Measurements from ENCODE around the gene CMTM8. TPM values are rescaled to one million over a fixed set of nuclear protein-coding genes. Genes with fewer than 3 reads are reported as not detected.

The CMTM8 gene
- total RNA-seq, 1 donor from 2014 or later, result 0.41 TPM

DNA sequence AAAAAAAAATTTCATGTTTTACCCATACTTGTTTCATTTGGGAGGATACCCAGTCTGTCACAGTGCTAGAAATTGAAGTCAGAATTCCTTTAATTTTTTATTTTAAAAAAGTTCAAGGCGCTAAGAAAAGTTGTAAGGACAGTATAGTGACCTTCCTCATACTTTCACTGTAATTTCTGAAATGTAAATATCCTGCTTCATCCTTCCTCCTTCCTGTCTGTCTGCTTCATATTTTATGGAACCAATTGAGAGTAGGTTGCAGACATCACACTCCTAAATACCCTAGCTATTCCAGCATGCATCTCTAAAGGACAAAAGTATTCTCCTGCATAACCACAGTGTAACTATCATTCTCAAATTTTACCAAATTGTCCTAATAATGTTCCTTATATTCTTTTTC is 35.8 kb downstream of the CMTM8 start:
- no peak for DNase-seq (ENCODE audit: low spot score in 2 of 2)
- no peak for FAIRE-seq

DNA sequence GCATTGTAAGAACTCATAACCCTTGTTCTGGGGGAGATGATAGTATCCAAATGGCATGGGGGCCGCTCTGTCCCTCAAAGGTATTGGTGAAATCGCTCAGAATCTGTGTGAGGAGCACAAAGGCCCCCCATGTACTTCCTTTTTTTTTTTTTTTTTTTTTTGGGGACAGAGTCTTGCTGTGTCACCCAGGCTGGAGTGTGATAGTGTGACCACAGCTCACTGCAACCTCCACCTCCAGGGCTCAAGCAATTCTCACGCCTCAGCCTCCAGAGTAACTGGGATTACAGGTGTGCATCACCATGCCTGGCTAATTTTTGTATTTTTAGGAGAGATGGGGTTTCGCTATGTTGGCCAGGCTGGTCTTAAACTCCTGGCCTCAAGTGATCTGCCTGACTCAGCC is 37.0 kb downstream of the CMTM8 start:
- DNase-seq (ENCODE audit: low spot score in 2 of 2), result no peak
- no peak for FAIRE-seq

DNA sequence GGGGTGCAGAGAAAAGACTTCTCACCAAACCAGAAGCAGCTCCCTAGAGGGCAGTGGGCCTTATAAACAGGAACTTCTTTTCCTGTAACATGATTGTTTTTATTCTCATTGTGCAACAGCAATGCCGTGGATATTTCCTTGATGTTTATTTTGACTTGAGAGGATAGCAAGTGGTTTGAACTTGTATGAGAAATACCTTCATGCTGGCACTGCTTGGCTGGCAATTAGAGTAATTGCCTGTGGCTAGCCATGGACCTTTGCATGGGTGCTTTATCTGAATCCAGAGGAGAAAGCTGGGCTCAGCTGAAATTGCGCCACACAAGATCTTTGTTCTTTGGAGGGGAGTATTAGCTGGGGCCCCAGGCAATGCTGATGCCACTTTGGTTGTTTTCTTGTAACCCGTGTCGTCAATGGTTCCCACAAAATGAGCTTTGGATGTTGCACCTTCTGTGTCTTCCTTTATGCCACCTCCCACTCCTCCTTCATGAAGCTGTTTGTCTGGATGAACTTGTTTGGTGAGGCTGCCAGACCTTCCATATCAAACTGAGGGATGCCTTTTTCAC is 37.9 kb downstream of the CMTM8 start:
- no peak for FAIRE-seq
- DNase-seq (ENCODE audit: low spot score in 2 of 2), result no peak

DNA sequence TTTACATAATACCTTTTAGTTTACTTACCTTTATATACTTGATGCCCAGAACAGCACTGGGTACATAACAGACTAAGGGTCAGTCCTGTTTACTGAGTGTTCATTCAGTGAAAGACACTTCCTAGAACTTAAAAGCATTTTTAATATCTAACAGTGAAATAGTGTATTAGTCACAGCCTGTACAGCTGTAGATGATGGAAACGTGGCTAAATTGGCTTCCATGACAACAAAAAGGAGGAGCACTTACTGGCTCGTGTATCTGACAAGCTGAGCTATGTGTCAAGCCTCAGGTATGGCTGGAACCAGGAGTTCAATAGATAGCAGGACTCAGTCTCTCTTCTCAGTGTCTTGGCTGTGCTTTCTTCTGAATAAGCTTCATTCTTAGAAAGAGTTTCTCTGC is 40.2 kb downstream of the CMTM8 start:
- FAIRE-seq, result no peak
- DNase-seq (ENCODE audit: low spot score in 2 of 2), result no peak

DNA sequence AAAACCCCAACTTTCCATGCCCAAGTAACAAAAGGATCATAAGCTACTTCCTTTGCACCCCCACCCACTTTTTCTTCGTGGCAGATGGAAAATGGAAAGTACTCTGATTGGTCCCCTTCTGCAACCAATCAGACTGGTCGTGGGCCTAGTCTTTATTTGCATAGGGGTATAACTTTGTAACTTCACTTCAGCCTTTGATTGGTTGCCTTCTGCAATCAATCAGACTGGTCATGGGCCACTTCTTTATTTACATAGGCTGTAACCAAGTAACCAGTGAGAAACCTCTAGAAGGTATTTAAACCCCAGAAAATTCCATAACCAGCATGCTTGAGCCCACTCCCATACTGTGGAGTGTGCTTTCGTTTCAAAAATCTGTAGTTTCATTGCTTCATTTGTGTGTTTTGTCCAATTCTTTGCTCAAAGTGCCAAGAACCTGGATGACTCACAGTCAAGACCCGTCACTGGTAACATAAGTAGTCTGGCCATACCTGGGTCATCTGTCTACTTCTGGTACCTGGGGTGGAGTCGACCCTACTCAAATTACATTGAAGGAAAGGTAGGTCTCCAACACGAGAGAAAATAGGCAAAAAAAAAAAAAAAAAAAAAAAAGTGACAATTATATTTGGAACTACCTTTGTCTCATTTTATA is 41.9 kb downstream of the CMTM8 start:
- no peak for DNase-seq (ENCODE audit: low spot score in 2 of 2)
- no peak for FAIRE-seq

DNA sequence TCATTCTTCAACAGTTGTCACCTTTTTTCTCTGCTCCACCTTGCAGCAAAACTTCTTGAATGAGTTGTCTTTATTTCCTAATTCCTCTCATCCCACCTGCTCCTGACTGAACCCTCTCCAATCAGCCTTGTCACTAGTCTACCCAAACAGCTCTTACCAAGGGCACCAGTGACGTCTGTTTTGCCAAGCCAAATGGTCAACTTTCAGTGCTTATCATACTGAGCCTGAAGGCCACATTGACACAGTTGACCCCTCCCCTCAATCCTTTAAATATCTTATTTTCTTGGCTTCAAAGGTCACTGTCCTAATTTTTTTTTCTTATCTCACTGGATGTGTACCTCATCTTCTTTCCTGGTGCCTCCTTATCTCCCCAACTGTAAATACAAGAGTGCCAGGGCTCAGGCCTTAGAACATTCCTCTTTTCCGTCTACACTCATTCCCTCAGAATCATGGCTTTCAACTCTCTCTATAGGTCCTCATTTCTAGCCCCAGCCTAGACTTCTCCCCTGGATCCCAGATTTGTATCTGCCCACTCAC is 43.2 kb downstream of the CMTM8 start:
- no peak for FAIRE-seq
- no peak for DNase-seq (ENCODE audit: low spot score in 2 of 2)

DNA sequence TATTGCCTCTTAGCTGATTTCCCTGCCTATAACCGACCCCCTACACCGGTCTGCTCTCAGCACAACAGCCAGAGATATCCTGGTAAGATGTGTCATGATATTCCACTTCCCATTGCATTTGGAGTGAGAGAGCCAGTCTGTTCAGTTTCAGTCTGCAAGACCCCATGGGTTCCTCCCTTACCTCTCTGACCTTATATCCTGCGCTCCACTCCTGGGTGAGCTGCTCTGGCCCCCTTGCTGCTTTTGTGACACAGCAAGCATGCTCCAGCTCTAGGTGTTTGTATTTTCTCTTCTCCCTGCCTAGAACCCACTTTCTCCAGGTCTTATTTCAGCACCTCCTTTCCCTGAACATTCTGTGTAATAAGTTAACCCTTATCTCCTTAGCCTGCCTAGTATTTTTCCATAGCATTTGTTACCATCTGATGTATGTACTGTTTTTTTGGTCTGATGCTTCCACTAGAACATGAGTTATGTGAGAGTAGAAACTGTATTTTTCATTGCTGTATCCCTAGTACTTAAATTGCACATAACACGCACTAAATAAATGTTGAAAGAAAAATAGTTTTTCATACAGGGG is 44.2 kb downstream of the CMTM8 start:
- FAIRE-seq, result no peak
- no peak for DNase-seq (ENCODE audit: low spot score in 2 of 2)

DNA sequence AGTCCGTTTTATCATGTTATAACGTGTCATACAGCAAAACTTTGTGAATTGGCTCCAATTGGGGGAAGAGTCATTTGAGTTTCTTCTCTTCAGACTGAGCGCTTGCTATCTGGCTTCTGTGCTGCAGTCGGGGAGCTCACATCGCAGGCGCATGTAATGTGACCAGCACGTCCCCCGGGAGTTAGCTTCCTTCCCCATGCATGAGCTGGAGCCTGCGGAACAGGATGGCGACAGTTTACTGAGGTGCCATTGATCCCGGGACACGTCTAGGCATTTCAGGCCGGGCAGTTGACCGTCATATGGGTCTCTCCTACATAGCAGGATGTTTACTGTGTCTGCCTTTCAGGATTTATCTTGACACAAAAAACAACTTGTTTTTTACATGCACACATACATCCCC is 44.8 kb downstream of the CMTM8 start:
- no peak for FAIRE-seq
- no peak for DNase-seq (ENCODE audit: low spot score in 2 of 2)

DNA sequence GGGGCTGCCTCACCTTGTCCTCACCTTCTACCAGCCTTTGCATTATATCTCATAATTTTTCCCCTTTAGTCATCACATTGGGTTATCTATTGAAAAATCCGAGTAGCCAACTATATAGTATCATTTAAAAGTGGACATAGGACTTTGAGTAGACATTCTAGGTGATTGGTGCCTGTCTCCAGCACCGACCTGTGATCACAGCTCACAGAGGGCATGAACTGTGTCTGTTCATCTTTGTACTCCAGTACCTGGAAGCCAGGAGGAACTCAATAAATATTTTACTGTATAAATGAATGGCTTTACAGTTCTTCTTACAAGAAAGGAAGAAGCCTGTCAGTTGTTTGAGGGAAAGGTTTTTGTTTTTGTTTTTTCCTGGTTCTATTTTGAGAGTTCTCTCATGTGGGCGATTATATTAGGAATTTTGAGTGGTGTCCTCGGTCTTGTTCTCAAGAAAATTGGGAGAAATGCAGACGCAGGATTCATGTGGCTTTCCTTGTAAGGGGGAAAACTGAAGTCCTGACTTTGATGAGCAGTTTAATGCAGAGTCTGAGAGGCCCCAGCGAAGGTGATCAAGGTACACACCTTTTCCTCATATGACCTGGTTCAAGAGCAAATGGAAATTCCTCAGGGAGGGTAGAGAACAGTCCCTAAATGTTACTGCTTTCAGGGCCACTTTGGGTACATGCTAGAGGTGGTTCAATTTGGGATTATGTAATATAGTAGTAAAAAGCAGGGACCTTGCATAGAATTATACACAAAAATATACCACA is 46.1 kb downstream of the CMTM8 start:
- DNase-seq (ENCODE audit: low spot score in 2 of 2), result no peak
- no peak for FAIRE-seq

DNA sequence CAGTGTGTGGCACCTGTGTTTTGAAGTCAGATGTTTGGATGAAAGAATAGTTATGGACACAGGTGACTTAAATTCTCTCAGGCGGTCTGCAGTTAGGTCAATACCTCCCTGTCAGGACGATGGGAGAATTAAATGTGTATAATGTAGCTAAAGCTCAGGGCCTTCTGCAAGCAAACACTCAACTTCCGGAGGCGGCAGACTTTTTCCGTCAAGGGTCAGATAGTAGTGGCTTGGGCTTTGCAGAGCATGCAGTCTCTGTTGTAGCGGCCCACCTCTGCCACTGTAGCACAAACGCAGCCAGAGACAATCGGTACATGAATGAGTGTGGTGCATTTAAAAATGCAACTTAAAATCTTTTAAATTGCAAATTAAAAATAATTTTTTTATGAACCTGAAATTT is 47.4 kb downstream of the CMTM8 start:
- no peak for DNase-seq (ENCODE audit: low spot score in 2 of 2)
- FAIRE-seq, result no peak

DNA sequence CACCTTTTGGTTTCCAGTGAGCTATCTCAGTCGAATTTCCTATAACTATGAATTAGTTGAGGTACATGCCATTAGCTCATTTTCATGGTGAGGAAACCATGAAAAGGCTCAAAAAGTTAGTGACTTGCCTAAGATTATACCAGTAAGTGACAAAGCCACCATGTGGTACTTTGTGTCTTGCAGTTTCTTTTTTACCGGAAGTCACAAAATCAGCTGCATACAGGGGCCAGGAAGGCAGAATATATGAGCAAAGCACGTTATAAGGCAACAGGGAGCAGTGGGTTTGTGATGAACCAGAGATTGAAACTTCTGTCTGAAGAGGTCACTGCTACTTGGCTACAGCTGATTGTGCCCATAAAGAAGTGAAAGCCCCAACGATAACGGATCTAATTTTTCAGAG is 50.3 kb downstream of the CMTM8 start:
- FAIRE-seq (no peak), DNase-seq (ENCODE audit: low spot score in 2 of 2) (no peak)

DNA sequence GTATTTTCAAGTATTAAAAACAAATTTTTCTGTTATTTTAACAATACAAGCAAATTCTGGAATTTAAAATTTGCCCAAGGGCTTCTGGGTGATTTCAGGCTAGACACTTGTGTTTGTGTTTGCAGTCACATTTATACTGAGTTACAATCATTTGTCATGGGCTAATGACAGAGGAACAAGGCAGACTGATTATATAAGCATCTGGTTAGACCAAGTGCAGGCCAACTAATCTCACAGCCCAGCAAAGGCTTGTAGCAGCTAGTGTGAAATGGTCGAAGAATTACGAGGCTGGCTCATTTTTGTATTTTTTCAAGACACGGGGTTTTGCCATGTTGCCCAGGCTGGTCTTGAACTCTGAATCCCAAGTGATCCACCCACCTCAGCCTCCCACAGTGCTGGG is 52.1 kb downstream of the CMTM8 start:
- FAIRE-seq (no peak), DNase-seq (ENCODE audit: low spot score in 2 of 2) (no peak)

DNA sequence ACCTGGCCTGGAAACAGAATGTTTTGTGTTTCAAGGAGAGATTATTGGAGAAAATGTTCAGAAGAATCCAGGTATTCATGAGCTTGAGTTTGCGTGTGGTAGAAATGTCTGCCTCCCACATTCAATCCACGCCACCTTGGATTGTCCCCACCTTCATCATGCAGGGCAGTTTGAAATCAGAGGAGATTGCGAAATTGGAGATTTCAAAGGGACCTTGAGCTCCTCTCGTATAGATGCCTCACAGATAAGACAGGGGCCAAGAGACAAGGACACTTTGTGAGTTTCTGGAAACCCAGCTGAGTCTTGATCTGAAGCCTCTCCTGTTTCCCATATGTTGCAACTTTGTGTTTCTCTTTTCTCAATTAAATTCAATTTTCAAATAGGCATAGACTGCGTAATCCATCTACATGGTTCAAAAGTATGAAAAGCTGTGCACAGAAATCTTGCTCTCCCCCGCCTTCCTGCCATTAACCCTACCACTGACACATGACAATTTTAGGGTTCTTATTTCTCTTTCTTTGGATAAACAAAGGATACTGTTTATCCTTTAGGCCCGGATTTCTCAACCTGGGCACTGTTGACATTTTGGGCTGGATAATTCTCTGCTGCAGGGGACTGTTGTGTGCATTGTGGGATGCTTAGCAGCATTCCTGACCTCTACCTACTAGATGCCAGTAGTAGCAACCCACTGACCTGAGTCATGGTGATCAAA is 53.8 kb downstream of the CMTM8 start:
- DNase-seq (ENCODE audit: low spot score in 2 of 2) (no peak), FAIRE-seq (no peak)

DNA sequence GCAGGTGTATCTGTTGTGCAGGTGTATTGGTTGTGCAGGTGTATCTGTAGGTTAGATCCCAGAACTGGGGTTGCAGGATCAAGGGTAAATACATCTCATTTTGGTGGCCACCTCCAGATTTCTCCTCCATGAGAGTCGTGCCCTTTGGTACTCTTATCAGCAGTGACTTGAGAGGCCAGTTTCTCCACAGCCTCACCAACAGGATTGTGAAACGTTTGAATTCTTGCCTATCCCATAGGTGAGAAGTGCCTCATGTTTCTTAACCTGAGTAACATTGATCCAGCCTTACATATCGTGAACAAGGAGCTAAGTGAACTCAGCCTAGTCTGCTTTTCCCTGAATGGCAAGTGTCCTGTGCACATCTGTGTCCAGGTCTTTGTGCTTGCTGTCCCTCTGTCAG is 55.4 kb downstream of the CMTM8 start:
- DNase-seq (ENCODE audit: low spot score in 2 of 2), result no peak
- no peak for FAIRE-seq

DNA sequence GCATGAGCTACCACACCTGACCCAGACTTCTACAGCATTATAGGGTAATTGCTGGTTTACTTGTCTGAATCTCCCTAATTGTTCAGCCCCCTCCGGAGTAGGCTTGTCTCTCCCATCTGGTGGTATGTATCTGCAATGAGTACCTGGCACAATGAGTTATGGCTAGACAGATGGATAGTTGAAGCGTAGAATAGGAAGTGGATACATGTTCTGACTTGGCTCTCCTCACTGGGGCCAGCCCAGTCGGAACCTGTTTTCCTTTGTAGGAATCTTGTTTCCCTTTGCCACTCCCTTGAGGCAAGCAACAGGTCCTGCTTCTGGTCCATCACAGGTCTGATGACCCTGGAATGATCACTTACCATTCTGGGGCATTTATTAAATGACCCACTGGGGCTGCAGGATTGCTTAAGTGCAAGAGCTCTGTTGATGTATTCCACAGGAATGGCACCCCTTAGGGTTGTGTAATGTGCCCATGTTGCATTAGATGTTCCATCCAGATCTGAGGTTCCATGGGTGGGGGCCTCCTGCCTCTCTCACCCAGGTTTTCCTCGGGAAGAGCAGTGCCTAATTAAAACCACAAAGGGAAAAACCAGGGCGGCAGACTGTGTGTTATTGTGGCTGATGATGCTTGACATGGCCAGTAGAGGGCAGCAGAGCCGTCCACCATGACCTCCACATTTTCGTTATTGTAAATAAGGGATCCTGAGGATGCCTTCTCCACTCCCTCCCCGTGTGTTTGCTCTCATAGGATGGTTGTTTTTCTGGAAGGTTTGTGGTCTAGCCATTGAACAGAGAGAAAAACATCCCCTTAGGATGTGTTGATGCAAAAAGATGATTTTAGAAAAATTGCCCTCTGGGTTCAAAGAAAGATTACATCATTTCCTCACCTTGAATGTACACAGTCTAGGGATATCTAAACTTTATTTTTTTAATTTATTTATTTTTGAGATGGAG is 58.0 kb downstream of the CMTM8 start:
- peak; percentile 25 to 68 for DNase-seq (ENCODE audit: low spot score in 2 of 2)
- FAIRE-seq, result no peak

DNA sequence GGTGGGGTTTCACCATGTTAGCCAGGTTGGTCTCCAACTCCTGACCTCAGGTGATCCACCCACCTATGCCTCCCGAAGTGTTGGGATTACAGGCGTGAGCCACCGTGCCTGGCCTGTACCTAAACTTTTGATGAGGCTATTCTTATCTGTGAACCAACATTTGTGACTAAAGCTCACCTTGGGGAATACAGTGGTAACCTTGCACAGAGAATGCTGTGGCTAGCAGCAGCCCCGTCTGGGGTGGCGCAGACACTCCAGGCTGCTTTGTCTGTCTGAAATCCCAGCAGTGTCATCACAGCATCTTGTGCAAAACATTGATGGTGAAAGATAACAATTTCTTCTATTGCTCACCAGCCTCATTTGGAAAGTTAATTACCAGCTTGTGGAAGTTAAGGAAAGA is 58.9 kb downstream of the CMTM8 start:
- DNase-seq (ENCODE audit: low spot score in 2 of 2), result no peak
- no peak for FAIRE-seq

DNA sequence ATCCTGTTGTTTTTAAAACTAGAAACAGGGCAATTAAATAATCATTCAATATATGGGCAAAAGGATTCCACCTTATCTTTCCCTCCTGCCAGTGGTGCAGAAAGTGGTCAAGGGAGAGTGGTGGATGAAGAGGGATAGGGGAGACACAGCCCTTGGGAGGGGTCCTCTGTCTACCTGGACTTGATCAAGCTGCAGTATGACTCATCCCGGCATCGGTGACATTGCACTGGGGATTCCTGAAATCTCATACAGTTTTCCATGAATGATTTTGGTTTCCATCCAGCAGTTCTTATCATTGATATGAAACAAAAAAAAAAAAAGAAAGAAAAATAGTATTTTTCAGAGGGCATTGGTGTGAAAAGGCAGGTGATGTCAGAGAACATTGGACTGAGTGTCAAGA is 62.9 kb downstream of the CMTM8 start:
- DNase-seq (ENCODE audit: low spot score in 2 of 2), result no peak

DNA sequence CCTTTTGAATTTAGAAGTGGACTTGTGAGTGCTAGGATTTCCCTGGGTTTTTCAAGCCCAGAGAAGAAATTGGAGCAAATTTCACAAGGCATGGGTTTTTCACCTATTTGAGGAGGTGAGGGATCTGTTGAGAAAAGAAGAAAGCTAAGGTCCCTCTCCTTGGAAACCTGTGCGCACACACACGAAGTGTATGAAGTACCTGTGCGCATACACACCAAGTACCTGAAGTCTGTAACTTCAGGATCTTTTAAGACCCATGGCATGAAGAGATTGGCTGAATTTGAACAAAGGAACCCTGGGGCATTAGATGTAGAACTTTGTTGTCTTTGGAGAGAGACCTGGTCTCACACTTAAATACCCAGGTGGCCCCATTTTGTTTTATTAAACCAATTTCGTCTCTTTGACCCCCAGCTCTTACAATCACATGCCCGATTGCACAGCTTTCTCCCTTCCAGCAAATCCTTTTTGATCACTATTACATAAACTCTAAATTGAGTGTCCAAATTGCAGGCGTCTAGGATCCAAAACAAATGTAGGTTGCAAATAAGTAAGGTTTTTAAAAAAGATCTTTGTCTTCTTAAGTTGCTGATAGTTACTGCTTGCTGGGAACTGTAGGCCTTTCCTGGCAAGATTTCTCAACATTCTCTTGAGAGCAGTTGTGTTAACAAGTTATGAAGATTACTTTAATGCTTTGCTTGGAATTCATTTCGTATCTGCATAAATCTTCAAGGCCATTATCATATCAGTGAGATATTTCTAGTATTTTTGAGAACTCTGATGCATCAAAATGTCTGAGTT is 64.3 kb downstream of the CMTM8 start:
- DNase-seq (ENCODE audit: low spot score in 2 of 2), result no peak
- no peak for FAIRE-seq

More for the DNA sequence above, 62.9 kb downstream of the CMTM8 start:
- no peak for FAIRE-seq

DNA sequence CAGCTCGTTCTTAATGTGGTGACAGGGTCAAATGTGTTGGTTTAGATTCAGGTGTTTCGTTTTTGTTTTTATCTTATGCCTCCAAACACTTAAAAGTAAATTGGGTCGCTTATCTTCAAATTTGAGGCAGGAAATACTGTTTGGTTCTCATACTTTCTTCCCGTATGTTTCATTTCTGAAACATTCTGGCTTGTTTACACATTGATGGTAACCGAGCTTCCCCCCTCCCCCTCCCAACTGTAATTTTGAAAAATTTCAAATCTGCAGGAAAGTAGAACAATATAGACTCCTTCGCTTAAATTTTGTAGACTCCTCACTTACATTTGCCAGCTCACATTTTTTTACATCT is 64.9 kb downstream of the CMTM8 start:
- no peak for FAIRE-seq
- DNase-seq (ENCODE audit: low spot score in 2 of 2), result no peak

All from frontal cortex (tissue), 4 donors.